ENCODE results near the gene IFI6.
A peak's percentile ranks its signal among the peaks of the same experiment; 100 is the strongest.
"Not testable (repeated sequence)": the region's sequence is repeated elsewhere in the genome, so short reads cannot be mapped to it uniquely, and the experiment has no call there.

Gene IFI6

GRCh38 chr1:27649306-27649635 lies 22.7 kb downstream of the IFI6 start:
- DNase-seq, result no peak

- no peak for DNase-seq
Measured at GRCh38 chr1:27648602-27649305, 23.2 kb downstream of the IFI6 start.

- DNase-seq, result no peak
Measured at GRCh38 chr1:27647328-27647727, 24.7 kb downstream of the IFI6 start.

GRCh38 chr1:27646676-27647075 lies 25.3 kb downstream of the IFI6 start:
- DNase-seq, result no peak

- DNase-seq, result no peak
Measured at GRCh38 chr1:27645071-27645415, 26.9 kb downstream of the IFI6 start.

GRCh38 chr1:27644369-27645070 lies 27.5 kb downstream of the IFI6 start:
- no peak for DNase-seq

- peak; percentile 76 to 83 for DNase-seq
Measured at GRCh38 chr1:27643600-27644368, 28.2 kb downstream of the IFI6 start.

GRCh38 chr1:27640514-27640913 lies 31.5 kb downstream of the IFI6 start:
- not testable (repeated sequence) for DNase-seq

GRCh38 chr1:27638805-27639204 lies 33.2 kb downstream of the IFI6 start:
- no peak for DNase-seq

- no peak for DNase-seq
Measured at GRCh38 chr1:27638047-27638734, 33.8 kb downstream of the IFI6 start.

GRCh38 chr1:27635396-27636142 lies 36.4 kb downstream of the IFI6 start:
- no peak for DNase-seq

GRCh38 chr1:27634985-27635367 lies 37.0 kb downstream of the IFI6 start, which contains the start of gene FGR:
Gene FGR, minus strand, starts transcription at chr1:27635185. Its CDS starts 11,269 bp downstream, at chr1:27623916.
- peak in 1 of 2 donors; percentile 47 for DNase-seq

- DNase-seq, result peak; percentile 47 to 72
Measured at GRCh38 chr1:27634177-27634984, 37.6 kb downstream of the IFI6 start.

GRCh38 chr1:27633640-27634176 lies 38.3 kb downstream of the IFI6 start:
- no peak for DNase-seq

- no peak for DNase-seq
Measured at GRCh38 chr1:27633298-27633610, 38.7 kb downstream of the IFI6 start.

- DNase-seq, result peak in 1 of 2 donors; percentile 45
Measured at GRCh38 chr1:27632387-27633297, 39.4 kb downstream of the IFI6 start.

- DNase-seq, result no peak
Measured at GRCh38 chr1:27630859-27631491, 41.0 kb downstream of the IFI6 start.

GRCh38 chr1:27628712-27629111 lies 43.3 kb downstream of the IFI6 start:
- DNase-seq, result no peak

GRCh38 chr1:27627733-27628132 lies 44.3 kb downstream of the IFI6 start:
- DNase-seq, result not testable (repeated sequence)

GRCh38 chr1:27627061-27627460 lies 44.9 kb downstream of the IFI6 start:
- DNase-seq, result no peak

Measured in CD4-positive, alpha-beta T cell treated with Interferon alpha-2 for 1 hour (primary cell).